ENCODE measurements around the gene TMEM252.

DNA sequence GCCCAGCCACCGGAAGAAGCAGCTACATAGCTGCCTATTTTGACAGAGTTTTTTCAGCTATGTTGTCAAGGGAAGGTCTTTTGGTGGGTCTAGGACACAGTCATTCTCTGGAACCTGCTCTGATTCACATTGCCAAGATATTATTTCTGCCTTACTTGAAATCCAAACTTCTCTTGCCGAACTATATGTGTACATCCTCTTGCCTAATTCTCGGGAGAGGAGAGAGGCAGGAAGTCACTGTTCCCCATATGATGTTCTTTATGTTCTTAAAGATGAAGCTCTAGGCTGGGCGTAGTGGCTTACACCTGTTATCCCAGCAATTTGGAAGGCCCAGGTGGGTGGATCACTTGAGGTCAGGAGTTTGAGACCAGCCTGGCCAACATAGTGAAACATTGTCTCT, 8.6 kb downstream of the TMEM252 start:
- TF ChIP-seq POLR2A (IDR thresholded peaks at IDR 0.05) (no peak), EP300 (IDR thresholded peaks at IDR 0.05) (no peak)

All from tibial nerve (tissue), 3 donors.